WI38 (cell line): ENCODE measurements around the gene CAMK2D.

Experiments used
- H3K4me3 ChIP-seq: 2 replicates; pipeline ENCODE4 v1.5.1; 2011; ENCODE audit warnings: low read depth, mild to moderate bottlenecking, control low read depth, low read length
- TF ChIP-seq, protein P1 (sequence below): IDR thresholded peaks from 2 replicates; pipeline ENCODE4 v1.5.1; 2012; ENCODE audit warnings: low read depth, mild to moderate bottlenecking, control low read depth, low read length

The CAMK2D gene

DNA sequence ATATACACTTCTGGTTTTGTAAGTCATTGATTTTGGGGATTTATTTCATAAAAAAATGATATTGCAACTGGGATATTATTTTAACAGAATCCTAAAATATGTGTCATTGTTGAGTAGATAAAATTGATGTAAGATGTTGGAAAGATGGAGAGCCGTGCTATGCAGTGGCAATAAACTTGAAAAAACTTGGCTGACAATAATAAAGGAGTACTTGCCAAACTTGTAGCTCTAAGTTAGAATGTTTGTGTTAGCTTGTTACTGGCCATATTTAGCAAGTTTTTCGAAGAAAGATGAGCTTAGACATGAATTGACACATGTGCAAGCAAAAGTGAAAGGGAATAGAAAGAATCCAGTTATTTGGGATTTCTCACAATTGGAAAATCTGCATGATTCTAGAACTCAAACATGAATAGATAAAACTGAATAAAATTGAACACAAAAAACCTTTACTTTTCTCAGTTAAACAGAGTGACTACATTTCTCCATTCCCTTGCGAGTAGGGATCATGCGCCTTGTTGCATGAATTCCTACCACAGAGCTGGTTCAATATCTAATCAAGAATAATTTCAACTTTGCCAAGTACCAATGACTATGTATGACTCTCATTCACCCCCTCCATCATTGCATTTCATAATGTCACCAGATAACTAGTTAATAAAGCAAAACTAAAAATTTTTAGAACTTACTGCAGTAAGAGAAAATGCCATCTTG, 327.8 kb downstream of the CAMK2D start:
- TF ChIP-seq, protein P1, sequence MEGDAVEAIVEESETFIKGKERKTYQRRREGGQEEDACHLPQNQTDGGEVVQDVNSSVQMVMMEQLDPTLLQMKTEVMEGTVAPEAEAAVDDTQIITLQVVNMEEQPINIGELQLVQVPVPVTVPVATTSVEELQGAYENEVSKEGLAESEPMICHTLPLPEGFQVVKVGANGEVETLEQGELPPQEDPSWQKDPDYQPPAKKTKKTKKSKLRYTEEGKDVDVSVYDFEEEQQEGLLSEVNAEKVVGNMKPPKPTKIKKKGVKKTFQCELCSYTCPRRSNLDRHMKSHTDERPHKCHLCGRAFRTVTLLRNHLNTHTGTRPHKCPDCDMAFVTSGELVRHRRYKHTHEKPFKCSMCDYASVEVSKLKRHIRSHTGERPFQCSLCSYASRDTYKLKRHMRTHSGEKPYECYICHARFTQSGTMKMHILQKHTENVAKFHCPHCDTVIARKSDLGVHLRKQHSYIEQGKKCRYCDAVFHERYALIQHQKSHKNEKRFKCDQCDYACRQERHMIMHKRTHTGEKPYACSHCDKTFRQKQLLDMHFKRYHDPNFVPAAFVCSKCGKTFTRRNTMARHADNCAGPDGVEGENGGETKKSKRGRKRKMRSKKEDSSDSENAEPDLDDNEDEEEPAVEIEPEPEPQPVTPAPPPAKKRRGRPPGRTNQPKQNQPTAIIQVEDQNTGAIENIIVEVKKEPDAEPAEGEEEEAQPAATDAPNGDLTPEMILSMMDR = no peak
- no peak overlapping the region for H3K4me3 ChIP-seq

DNA sequence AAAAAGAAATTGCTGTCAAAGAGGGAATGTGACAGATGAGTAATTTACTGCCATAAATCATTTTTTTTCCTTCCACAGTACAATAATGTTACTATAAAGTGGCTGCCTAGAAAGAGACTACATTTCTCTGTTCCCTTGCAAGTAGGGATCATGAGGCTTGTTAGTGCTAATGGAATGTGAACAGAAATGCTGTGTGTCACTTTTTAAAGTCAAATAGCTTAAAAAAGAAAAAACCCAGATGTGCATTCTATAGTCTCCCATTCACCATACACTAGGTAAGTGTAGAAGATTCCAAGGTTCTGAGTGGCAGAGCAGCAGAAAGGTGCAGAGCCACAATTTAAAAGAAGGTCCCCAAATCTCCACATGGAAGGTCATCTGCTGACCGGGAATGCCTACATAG, 328.4 kb downstream of the CAMK2D start:
- TF ChIP-seq, protein P1 = no peak
- H3K4me3 ChIP-seq = no peak overlapping the region

DNA sequence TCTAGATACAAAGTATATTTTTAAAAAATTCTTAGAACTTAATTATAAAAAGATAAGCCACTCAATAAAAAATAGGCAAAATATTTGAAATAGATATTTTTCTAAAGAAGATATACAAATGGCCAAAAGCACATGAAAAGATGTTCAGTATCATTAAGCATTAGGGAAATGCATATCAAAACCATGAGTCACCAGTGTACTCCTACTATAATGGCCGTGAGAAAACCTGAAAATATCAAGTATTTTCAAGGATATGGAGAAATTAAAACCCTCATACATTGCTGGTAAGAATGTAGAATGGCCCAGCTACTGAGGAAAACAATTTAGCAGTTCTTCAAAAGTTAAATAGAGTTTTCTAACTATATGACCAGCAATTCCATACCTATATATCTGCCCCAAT, 337.9 kb downstream of the CAMK2D start:
- TF ChIP-seq, protein P1 = no peak

DNA sequence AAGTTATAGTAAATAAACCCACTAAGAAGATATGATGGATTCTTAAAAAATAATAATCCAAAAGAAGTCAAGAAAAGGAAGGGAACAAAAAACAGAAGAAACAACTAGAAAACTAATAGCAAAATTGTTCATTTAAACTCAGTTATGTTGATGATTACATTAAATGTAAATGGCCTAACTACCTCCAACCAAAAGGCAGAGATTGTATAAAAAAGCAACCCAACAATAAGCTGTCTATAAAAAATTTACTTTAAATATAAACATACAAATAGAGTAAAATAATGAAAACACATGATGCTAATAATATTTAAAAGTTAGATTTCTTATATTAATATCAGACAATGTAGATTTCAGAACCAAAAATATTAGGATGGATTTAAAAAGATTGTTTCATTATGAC, 340.6 kb downstream of the CAMK2D start:
- no peak overlapping the region for H3K4me3 ChIP-seq
- TF ChIP-seq, protein P1 = no peak

More for the DNA sequence above, 337.9 kb downstream of the CAMK2D start:
- no peak overlapping the region for H3K4me3 ChIP-seq

DNA sequence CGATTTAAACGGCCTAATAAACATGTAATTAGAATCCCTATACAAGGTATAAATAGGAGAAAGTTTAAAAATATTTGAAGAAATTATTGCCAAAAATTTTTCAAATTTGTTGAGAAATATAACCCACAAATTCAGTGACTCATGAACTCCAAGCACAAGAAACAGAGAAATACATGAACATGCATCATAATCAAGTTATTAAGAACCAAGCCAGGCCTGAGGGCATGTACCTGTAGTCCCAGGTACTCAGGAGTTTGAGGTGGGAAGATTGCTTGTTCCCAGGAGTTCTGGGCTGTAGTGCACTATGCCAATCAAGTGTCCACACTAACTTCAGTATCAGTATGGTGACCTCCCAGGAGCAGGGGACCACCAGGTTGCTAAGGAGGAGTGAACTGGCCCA, 341.9 kb downstream of the CAMK2D start:
- TF ChIP-seq, protein P1 = no peak
- H3K4me3 ChIP-seq = no peak overlapping the region

DNA sequence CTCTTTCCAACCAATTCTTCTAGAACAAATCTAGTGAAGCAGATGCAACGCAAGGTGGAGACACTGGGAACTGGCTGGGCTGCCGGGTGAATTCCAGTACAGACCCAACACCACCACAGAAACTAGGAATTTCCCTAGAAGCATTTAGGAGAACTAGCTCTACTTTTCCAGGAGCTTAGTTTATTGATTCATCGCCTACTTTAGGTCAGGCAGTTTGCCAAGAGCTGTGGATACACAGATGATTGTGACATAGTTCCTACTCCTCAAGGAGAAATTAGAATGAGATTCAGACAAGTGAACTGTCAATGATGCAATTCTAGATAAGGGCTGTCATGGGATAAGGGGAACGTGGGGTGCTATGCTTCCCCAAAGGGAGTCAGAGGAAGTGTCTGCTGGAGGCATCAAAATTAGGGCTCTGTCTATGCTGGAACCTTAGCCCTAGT, 350.0 kb downstream of the CAMK2D start:
- TF ChIP-seq, protein P1 = peak; percentile 22; the same call in 1 of the 2 replicates
- no peak overlapping the region for H3K4me3 ChIP-seq

DNA sequence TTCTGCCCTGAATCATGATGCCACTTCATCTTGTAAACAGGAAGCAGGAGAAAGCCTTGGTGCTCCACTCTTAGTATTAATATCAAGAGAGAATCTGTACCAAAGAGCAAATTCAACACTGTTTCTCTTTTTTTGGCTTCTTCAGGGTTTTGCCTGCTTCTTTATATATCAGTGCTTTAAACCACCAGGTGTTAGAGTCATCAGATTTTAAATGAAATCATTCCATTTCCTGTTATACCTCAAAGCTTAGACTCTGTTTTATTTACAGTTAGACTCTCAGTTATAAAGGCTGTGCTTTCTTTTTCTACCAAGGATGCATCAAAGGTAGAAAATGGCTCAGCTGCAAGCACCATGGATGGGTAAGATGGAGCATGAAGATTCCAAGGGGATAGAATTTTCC, 350.9 kb downstream of the CAMK2D start:
- TF ChIP-seq, protein P1 = no peak
- H3K4me3 ChIP-seq = no peak overlapping the region
